Left colon (tissue), 2 donors: ENCODE measurements around the gene TOMM34. TPM values are rescaled to one million over a fixed set of nuclear protein-coding genes. Genes with fewer than 3 reads are reported as not detected.

Experiments used
- ATAC-seq: fragments of 200-7000 bp; cut with Tn5 transposase; one replicate; pipeline ENCODE4 v1.9.1; 2020; ENCODE audit warnings: mild to moderate bottlenecking, moderate library complexity
- DNase-seq, 2 donors: peaks; one replicate each; pipeline ENCODE4 v3.0.0-alpha.2; 2020
- intact Hi-C, 2 donors: fragments of 100-400 bp; cut with DNase I in 1 of 2; cut with micrococcal nuclease in 1 of 2; formaldehyde crosslinking; loops; one replicate each; pipeline versions ENCODE4 v1.11.2 to v1.14.0; 2022; cut with DNase I, micrococcal nuclease
- total RNA-seq, 2 donors: library from RNA; stranded (reverse); fragmentation: NEBNext Ultra II Directional; extraction: Animal tissue kit (Norgen Biotek cat#: 25700); gene quantifications; one replicate each; pipeline ENCODE4 v1.2.1, GENCODE V29; 2021
- donor health status: DM: no; HTN: no; CAD: no.
- donor health status: DM: yes; HTN: yes; CAD: no.

Gene TOMM34
- total RNA-seq, 2 donors from 2014 or later: 11.8 to 13.0 TPM

- ATAC-seq (no peak), DNase-seq (no peak)
- intact Hi-C loops: no loop called here
These were observed 5.4 kb upstream of the TOMM34 start for GRCh38 chr20:44965651-44966029.

- intact Hi-C loops: no loop called here
- no peak for ATAC-seq
- DNase-seq: no peak
These were observed 3.4 kb upstream of the TOMM34 start for GRCh38 chr20:44963325-44964215.

DNA sequence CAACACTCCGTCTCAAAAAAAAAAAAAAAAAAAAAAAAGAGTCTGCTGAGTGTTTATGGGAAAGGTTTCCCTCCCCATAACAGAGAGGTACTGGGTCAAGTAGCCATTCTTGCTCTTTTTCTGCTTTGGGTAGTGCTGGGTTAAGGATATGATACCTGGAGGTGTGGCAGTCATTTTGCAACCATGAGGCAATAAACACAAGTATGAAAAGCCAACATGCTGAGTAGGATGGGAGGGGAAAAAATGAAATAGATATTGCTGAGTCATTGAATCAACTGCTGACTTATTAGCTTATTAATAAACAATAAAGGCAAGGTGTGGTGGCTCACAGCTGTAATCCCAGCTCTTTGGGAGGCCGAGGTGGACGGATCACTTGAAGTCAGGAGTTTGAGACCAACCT, 2.3 kb upstream of the TOMM34 start:
- no peak for DNase-seq
- ATAC-seq: no peak
- intact Hi-C loops: no loop called here

DNA sequence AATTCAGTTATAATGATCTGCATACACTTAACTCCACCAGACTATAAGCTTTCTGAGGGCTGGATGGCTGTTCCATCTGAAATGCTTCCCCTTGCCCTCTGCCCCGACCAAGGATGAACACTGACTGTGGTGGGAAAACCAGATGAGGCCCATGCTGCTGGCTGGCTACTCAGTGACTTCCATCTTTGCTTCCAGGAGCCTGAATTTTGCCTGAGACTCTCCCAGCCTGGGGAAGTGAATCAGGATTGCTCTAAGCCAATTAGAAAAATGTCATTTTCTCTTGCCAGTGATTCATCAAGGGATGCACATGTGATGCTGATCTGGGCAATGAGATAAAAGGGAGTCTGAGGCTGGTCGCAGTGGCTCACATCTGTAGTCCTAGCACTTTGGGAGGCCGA, 1.7 kb upstream of the TOMM34 start:
- ATAC-seq (no peak), DNase-seq (no peak)
- intact Hi-C loops: no loop called here

GRCh38 chr20:44961011-44961869, 1.0 kb upstream of the TOMM34 start:
- ATAC-seq: no peak
- DNase-seq: no peak
- intact Hi-C loops: no loop called here

GRCh38 chr20:44959638-44960102, 527 bp downstream of the TOMM34 start:
- peak in 1 of 2 donors; percentile 46 for DNase-seq
- ATAC-seq: peak; percentile 29

DNA sequence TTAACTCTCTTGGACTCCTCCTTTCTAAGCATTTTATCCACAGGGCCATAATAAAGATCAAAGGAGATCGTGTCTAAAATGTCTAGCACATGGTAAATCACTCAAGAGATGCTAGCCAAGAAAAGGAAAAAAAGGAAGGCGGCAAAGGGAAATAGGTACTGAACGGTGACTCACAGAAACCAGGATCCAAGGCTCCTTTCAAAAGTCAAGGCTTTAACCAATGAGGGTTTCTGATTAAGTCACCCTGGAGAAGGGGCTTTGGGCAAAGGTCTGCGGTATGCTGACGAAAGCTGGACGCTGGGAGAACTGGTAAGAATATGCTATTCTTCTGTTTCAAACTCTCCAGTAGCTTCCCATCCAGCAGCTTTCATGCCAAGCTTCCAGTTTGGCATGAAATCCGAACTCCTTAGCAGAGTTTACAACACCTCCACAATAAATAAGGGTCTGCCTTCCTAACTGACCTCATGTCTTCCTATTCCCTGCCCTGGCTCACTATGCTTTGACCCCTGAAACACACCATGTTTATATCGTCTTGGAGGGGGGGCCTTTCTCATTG, 1.0 kb downstream of the TOMM34 start:
- DNase-seq: no peak
- no peak for ATAC-seq
- intact Hi-C loops: no loop called here

More at GRCh38 chr20:44959638-44960102, 527 bp downstream of the TOMM34 start:
- intact Hi-C loops: no loop called here

- intact Hi-C loops: no loop called here
- no peak for DNase-seq
These were observed 1.9 kb downstream of the TOMM34 start for GRCh38 chr20:44958276-44958675.

GRCh38 chr20:44956410-44956809, 3.8 kb downstream of the TOMM34 start:
- DNase-seq (no peak), ATAC-seq (no peak)
- intact Hi-C loops: no loop called here

More at GRCh38 chr20:44958276-44958675, 1.9 kb downstream of the TOMM34 start:
- ATAC-seq: no peak

- DNase-seq (no peak), ATAC-seq (no peak)
- intact Hi-C loops: no loop called here
These were observed 4.9 kb downstream of the TOMM34 start for GRCh38 chr20:44955270-44955669.

DNA sequence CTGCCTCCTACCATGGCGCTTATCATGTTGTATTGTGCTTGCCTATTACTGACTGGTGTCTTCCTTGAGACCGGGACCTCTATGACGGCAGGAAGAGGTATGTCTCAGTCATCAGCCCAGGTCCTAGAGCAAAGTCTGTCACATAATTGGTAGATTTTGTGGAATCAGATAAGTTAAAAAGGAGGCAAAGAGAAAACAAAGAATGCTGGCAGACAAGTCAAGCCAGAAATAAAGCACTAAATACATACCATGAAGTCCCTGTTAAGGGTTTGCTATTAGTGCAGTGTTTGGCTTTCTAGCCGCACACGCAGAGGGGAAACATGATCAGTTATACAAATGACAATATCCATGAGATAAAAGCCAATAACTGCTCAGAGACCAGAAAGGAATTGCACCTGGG, 6.0 kb downstream of the TOMM34 start:
- no peak for DNase-seq
- intact Hi-C loops: no loop called here
- ATAC-seq: no peak

GRCh38 chr20:44952731-44953130, 7.5 kb downstream of the TOMM34 start:
- ATAC-seq (no peak), DNase-seq (no peak)
- intact Hi-C loops: no loop called here

DNA sequence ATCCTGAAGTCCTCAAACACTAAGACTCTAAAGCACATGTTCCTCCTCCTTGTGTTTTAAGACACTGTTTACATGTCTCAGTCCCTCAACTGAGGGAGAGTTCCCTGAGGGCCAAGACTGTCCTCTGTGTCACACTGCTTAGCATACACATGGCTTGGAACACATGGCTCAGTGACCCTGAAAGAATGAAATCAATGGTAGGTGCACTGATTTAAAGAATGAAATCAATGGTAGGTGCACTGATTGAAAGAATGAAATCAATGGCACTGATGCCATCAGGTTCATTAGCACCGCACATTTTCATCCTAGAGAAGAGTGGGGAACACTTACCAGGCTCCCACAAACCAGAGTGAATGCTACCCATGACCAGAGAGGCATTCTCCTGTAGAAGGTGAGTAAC, 9.8 kb downstream of the TOMM34 start:
- intact Hi-C loops: no loop called here
- ATAC-seq (no peak), DNase-seq (no peak)

GRCh38 chr20:44948513-44948912, 11.7 kb downstream of the TOMM34 start:
- intact Hi-C loops: no loop called here
- DNase-seq (no peak), ATAC-seq (no peak)

DNA sequence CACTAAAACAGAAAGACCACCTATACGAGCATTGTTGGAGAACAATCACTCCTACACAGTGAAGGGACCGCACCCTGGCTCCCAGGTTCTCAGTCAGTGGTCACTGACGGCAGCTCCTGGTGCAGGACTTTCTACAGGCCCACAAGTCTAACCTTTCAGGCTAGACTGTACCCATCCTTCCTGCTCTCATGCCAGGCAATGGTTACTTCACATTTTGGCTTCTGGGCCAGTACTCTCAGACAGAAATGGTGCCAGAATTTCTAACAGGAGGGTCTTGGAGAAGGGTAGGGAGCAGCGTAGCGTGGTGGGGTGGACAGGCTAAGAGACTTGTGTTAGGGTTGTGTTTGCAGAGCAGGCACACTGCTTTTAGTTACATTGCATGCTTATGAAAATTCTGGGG, 12.1 kb downstream of the TOMM34 start:
- no peak for DNase-seq
- intact Hi-C loops: no loop called here
- ATAC-seq: no peak

- intact Hi-C loops: no loop called here
- DNase-seq (no peak), ATAC-seq (no peak)
These were observed 13.8 kb downstream of the TOMM34 start for GRCh38 chr20:44946271-44946852.

DNA sequence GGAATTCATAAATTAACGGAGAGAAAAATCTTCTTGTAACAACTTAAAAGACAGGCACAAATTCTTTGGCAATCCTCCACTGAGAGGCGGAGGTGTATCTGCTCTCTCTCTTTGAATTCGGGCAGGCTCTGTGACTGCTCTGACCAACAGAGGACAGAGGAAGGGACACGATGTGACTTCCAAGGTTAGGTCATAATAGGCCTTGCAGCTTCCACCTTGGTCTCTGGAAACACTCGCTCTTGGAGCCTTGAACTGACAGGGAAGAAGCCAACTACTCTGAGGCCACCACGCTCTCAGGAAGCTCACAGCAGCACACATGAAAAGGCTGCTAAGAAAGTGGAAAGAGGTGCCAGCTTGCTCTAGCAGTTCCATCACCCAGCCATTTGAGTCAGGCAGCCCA, 14.9 kb downstream of the TOMM34 start:
- intact Hi-C loops: no loop called here
- ATAC-seq (no peak), DNase-seq (no peak)

GRCh38 chr20:44943828-44944227, 16.4 kb downstream of the TOMM34 start:
- ATAC-seq (no peak), DNase-seq (no peak)
- intact Hi-C loops: no loop called here

GRCh38 chr20:44942264-44942973, 17.8 kb downstream of the TOMM34 start:
- intact Hi-C loops: no loop called here
- ATAC-seq (no peak), DNase-seq (no peak)
